ENCODE results near the gene CCDC102B.

CCDC102B gene

DNA sequence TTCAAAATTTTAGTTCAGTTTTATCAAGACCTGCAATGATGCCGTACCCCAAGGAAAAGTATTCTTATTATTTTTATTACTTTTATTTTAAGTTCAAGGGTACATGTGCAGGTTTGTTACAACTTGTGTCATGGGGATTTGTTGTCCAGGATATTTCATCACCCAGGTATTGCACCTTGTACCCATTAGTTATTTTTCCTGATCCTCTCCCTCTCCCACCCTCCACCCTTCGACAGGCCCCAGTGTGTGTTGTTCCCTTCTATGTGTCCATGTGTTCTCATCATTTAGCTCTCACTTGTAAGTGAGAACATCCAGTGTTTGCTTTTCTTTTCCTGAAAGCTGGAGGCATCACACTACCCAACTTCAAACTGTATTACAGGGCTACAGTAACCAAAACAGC, 122.0 kb downstream of the CCDC102B start:
- TF ChIP-seq, protein P1, sequence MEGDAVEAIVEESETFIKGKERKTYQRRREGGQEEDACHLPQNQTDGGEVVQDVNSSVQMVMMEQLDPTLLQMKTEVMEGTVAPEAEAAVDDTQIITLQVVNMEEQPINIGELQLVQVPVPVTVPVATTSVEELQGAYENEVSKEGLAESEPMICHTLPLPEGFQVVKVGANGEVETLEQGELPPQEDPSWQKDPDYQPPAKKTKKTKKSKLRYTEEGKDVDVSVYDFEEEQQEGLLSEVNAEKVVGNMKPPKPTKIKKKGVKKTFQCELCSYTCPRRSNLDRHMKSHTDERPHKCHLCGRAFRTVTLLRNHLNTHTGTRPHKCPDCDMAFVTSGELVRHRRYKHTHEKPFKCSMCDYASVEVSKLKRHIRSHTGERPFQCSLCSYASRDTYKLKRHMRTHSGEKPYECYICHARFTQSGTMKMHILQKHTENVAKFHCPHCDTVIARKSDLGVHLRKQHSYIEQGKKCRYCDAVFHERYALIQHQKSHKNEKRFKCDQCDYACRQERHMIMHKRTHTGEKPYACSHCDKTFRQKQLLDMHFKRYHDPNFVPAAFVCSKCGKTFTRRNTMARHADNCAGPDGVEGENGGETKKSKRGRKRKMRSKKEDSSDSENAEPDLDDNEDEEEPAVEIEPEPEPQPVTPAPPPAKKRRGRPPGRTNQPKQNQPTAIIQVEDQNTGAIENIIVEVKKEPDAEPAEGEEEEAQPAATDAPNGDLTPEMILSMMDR (IDR thresholded peaks at IDR 0.05; ENCODE audit: low read depth, low read length, missing control alignments) = no peak
- DNase-seq (ENCODE audit: low read depth) = no peak

DNA sequence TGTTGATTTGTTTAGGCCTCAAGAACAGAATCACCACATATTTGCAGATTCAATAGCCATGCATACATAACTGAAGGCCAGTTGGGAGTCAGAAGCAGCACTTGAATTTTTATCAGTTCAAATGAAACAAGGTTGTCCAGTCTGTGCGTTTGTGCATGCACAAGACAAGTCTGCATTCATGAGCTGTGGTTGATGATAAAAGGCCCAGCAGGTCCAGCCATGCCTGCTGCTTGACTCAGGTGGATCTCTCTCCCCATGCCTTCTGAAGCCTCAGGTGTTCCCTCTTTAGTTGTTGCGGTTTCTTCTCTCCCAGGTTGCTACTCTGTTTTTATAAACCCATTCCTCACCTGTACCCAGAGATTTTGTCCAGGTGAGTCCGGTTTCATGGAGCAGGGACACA, 124.5 kb downstream of the CCDC102B start:
- DNase-seq (ENCODE audit: low read depth) = no peak
- TF ChIP-seq, protein P1 (IDR thresholded peaks at IDR 0.05; ENCODE audit: low read depth, low read length, missing control alignments) = no peak
- no peak overlapping the region for H3K4me3 ChIP-seq (ENCODE audit: low read depth, low read length)

More for the DNA sequence above, 122.0 kb downstream of the CCDC102B start:
- no peak overlapping the region for H3K4me3 ChIP-seq (ENCODE audit: low read depth, low read length)

DNA sequence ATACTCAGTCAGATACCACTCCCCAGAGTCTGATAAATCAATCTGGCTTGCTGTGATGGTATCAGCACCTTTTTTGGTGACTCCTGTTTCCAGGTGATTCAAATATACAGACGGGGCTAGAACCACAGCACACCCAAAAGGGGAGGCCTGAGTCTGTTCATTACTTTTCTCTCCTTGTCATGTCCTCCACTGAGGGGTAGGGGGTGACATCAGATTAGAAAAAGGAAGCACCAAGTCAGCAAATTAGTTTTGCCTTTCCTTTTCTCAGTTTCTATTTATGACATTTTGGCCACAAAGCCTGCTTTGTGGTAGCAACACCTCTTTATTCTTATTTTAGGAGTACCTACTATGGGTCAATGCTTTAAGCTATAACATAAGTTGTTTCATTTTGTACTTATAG, 127.4 kb downstream of the CCDC102B start:
- no peak for DNase-seq (ENCODE audit: low read depth)
- TF ChIP-seq, protein P1 (IDR thresholded peaks at IDR 0.05; ENCODE audit: low read depth, low read length, missing control alignments) = peak; percentile 32
- no peak overlapping the region for H3K4me3 ChIP-seq (ENCODE audit: low read depth, low read length)

DNA sequence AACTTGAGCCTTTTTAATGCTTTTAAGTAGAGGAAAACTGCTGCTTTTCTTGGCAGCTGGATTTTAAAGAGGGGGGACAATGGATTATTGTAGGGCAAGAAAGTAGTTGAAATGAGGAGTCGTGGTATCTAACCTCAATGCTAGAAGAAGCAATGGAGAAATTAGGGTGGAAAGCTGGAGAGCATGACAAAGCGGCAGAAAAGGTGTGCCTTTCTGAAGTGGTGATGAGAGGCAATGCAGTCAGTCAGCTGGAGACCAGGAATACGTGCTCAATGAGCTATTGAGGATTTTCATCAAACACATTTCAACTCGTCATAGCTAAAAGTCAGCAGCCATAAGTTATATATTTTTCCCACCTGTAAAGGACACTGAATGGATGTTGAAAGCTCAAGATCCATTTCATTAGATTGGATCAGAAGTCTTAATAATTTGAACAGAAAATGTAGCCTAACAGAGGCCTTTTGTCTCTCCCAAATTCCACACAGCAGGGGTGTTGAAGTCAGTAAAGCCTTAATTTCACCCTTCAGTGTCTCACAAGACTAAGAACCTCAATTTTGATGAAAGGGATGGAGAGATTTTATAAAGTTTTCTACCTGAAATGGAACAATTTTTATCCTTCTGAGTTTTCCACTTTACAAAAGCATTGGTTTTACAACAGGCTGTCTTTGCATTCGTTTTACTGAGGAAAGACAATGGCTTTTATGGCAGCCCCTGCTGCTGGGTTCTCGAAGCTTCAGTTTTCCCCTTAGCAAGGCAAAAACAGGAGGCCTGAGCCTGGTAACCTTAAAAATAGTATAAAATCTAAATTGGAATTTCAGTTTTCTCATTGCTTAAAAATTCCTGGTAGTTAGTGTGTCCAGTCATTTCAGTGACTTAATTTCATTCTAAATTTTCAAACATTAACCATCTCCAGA, 131.1 kb downstream of the CCDC102B start:
- DNase-seq (ENCODE audit: low read depth) = no peak
- TF ChIP-seq, protein P1 (IDR thresholded peaks at IDR 0.05; ENCODE audit: low read depth, low read length, missing control alignments) = no peak
- H3K4me3 ChIP-seq (ENCODE audit: low read depth, low read length) = no peak overlapping the region

DNA sequence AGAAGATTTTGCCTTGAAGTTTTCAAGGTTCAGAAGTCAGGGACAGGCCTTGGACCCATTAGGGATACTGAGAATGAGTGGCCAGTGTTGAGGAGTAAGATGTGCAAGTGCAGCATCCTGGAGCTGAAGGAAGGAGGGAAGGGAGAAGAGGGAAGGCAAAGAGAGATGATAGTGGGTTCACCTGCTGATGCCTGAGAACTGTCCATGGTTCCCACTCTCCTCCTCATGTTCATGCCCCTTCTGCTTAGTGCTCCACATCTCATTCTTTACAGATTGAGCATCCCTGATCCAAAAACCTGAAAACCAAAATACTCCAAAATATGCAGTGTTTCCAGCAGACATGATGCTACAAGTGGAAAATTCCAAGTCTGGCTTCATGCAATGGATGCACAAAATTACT, 137.8 kb downstream of the CCDC102B start:
- no peak overlapping the region for H3K4me3 ChIP-seq (ENCODE audit: low read depth, low read length)
- DNase-seq (ENCODE audit: low read depth) = no peak
- TF ChIP-seq, protein P1 (IDR thresholded peaks at IDR 0.05; ENCODE audit: low read depth, low read length, missing control alignments) = no peak

DNA sequence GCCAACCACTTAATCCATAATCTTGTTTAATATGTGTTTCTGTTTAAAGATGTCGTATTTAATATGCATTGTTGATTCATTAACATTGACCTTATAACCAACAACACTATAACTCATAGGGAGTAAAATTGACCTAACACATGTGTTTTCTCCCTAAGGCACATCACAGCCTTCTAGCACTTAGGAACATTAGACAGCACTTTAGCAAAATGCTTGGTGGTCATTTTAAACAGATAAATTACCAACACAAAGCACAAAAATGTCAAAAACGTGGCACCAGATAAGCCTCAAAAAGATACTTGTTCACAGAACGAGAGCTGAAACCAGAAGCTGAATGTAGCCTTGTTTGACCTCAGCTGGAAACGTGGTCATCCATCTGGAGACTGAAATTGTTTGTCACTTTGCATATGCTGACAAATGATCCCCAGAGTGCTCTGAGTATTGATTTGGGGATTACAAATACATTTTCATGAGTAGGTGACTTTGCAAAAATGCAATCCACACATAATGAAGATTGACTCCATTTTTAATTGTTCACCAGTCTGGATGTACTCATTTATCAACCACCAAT, 139.2 kb downstream of the CCDC102B start:
- TF ChIP-seq, protein P1 (IDR thresholded peaks at IDR 0.05; ENCODE audit: low read depth, low read length, missing control alignments) = no peak
- DNase-seq (ENCODE audit: low read depth) = no peak
- no peak overlapping the region for H3K4me3 ChIP-seq (ENCODE audit: low read depth, low read length)

Measured in GM12864 (cell line).